ENCODE data around the gene SLC24A1.

Gene SLC24A1

DNA sequence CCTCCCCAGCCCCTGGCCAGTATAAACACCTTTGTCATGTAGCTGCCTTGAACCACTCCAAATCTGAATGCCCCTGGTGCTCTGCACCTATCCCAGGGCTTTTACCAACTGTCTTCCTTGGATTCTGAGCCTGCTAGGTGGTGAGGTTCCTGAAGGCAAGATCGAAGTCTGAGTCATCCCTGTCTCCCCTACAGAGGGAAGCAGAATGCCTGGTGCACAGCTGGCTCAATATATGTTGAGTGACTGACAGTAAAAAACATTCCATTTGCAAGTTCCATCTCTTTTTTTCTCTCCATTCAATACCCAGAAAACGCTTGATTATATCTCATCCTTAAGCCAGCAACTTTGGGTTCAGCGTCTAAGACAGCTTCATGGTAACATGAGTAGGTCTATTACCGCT lies 24.7 kb downstream of the SLC24A1 start:
- H4K20me1 ChIP-seq, result no peaks in the 10 kb centered on the region
- H3K27me3 ChIP-seq, result no peaks in the 10 kb centered on the region
- H3K27ac ChIP-seq, result no peak overlapping the region
- TF ChIP-seq Cebpa-rat (IDR thresholded peaks at IDR 0.05), result no peak
- H3K9me3 ChIP-seq, result no peaks in the 10 kb centered on the region
- H3K4me2 ChIP-seq, result no peak overlapping the region
- no peak overlapping the region for H3K4me3 ChIP-seq
- no peak overlapping the region for H3K9ac ChIP-seq
- H3K36me3 ChIP-seq, result no peaks in the 10 kb centered on the region
- no peaks in the 10 kb centered on the region for H3K4me1 ChIP-seq

- H3K27ac ChIP-seq, result no peak overlapping the region
- H3K4me2 ChIP-seq, result no peak overlapping the region
- no peaks in the 10 kb centered on the region for H3K27me3 ChIP-seq
- H3K36me3 ChIP-seq, result peaks cover 17% of the 10 kb centered on the region
- H3K4me1 ChIP-seq, result no peaks in the 10 kb centered on the region
- H3K4me3 ChIP-seq, result no peak overlapping the region
- TF ChIP-seq Cebpa-rat (IDR thresholded peaks at IDR 0.05), result no peak
- H4K20me1 ChIP-seq, result no peaks in the 10 kb centered on the region
- no peaks in the 10 kb centered on the region for H3K9me3 ChIP-seq
- no peak overlapping the region for H3K9ac ChIP-seq
Observed at GRCh38 chr15:65650312-65651041, 28.7 kb downstream of the SLC24A1 start.

- TF ChIP-seq Cebpa-rat (IDR thresholded peaks at IDR 0.05), result no peak
- Histone ChIP-seq H3K4me2 (no peak overlapping the region), H3K9me3 (no peaks in the 10 kb centered on the region), H3K9ac (no peak overlapping the region), H3K4me1 (no peaks in the 10 kb centered on the region), H3K4me3 (no peak overlapping the region), H4K20me1 (no peaks in the 10 kb centered on the region), H3K27ac (no peak overlapping the region), H3K27me3 (no peaks in the 10 kb centered on the region), H3K36me3 (peaks cover 22% of the 10 kb centered on the region)
Observed at GRCh38 chr15:65651042-65651322, 29.2 kb downstream of the SLC24A1 start.

- no peaks in the 10 kb centered on the region for H3K4me1 ChIP-seq
- no peak for TF ChIP-seq Cebpa-rat (IDR thresholded peaks at IDR 0.05)
- H3K4me3 ChIP-seq, result no peak overlapping the region
- H3K27me3 ChIP-seq, result no peaks in the 10 kb centered on the region
- no peak overlapping the region for H3K27ac ChIP-seq
- H4K20me1 ChIP-seq, result no peaks in the 10 kb centered on the region
- H3K9me3 ChIP-seq, result no peaks in the 10 kb centered on the region
- no peak overlapping the region for H3K4me2 ChIP-seq
- peaks cover 24% of the 10 kb centered on the region for H3K36me3 ChIP-seq
- H3K9ac ChIP-seq, result no peak overlapping the region
Observed at GRCh38 chr15:65651831-65652749, 30.4 kb downstream of the SLC24A1 start.

GRCh38 chr15:65653341-65653740 lies 31.6 kb downstream of the SLC24A1 start:
- no peaks in the 10 kb centered on the region for H4K20me1 ChIP-seq
- H3K9ac ChIP-seq, result no peak overlapping the region
- H3K27ac ChIP-seq, result no peak overlapping the region
- TF ChIP-seq Cebpa-rat (IDR thresholded peaks at IDR 0.05), result no peak
- no peaks in the 10 kb centered on the region for H3K4me1 ChIP-seq
- H3K36me3 ChIP-seq, result peaks cover 28% of the 10 kb centered on the region
- H3K9me3 ChIP-seq, result no peaks in the 10 kb centered on the region
- no peaks in the 10 kb centered on the region for H3K27me3 ChIP-seq
- H3K4me3 ChIP-seq, result no peak overlapping the region
- no peak overlapping the region for H3K4me2 ChIP-seq

DNA sequence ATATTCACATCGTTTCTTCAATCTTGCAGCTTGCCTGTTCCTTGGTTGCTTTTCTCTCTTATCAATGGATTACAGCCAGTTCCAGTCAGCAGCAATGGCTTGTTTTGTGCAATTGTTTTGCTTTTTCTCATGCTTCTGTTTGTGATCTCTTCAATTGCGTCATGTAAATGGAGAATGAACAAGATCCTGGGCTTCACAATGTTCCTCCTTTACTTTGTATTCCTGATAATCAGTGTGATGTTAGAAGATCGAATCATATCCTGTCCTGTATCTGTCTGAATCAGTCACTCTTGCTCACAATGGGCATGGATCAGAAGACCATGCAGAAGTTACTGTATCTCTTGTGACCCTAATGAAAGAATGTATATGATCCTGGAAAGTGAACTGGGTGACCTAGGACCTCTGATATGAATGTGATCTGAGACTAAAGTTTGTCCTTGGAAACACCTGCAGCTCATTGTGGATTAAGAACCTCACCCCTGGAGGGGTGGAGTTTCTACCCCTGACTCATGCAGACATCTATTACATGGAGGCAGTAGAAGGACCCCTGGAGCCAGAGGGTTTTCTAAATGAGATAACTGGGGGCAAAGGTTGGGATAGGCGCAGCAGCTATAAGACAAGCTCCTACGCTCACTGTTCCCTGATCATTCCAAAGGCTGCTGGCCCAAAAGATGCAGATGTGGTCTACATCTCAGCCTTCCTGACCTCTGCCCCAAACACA lies 32.2 kb downstream of the SLC24A1 start:
- Histone ChIP-seq H3K9ac (no peak overlapping the region), H3K27ac (no peak overlapping the region), H3K4me2 (no peak overlapping the region), H4K20me1 (no peaks in the 10 kb centered on the region), H3K27me3 (no peaks in the 10 kb centered on the region), H3K4me3 (no peak overlapping the region), H3K36me3 (peaks cover 28% of the 10 kb centered on the region), H3K4me1 (no peaks in the 10 kb centered on the region), H3K9me3 (no peaks in the 10 kb centered on the region)
- TF ChIP-seq Cebpa-rat (IDR thresholded peaks at IDR 0.05), result no peak

DNA sequence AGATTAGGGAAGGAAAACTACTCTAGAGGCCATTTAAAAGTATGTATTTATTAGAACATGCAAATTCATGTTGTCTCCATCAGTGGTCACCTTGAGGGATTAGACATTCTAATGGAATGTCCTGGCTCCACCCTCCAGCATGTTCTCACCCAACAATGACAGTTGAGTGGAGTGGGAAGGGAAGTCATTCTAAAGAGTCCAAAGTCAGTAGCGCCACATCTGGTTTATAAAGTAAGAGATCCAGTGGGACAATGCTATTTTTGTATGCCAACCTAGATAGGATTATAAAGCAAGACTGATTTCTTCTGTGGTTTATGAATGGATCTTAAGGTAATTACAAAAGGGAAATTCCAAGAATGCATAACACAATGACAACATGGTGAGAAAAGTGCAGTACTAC lies 33.3 kb downstream of the SLC24A1 start:
- Histone ChIP-seq H3K27me3 (no peaks in the 10 kb centered on the region), H3K4me1 (peaks cover 7% of the 10 kb centered on the region), H4K20me1 (no peaks in the 10 kb centered on the region), H3K9ac (no peak overlapping the region), H3K27ac (no peak overlapping the region), H3K9me3 (no peaks in the 10 kb centered on the region), H3K4me3 (no peak overlapping the region), H3K36me3 (peaks cover 36% of the 10 kb centered on the region), H3K4me2 (no peak overlapping the region)
- no peak for TF ChIP-seq Cebpa-rat (IDR thresholded peaks at IDR 0.05)

GRCh38 chr15:65655457-65655856 lies 33.7 kb downstream of the SLC24A1 start:
- H3K27me3 ChIP-seq, result no peaks in the 10 kb centered on the region
- peaks cover 9% of the 10 kb centered on the region for H3K4me1 ChIP-seq
- no peak overlapping the region for H3K9ac ChIP-seq
- no peaks in the 10 kb centered on the region for H4K20me1 ChIP-seq
- no peaks in the 10 kb centered on the region for H3K9me3 ChIP-seq
- no peak for TF ChIP-seq Cebpa-rat (IDR thresholded peaks at IDR 0.05)
- H3K36me3 ChIP-seq, result peaks cover 39% of the 10 kb centered on the region
- no peak overlapping the region for H3K4me3 ChIP-seq
- no peak overlapping the region for H3K4me2 ChIP-seq
- H3K27ac ChIP-seq, result no peak overlapping the region

GRCh38 chr15:65659502-65660052 lies 37.8 kb downstream of the SLC24A1 start:
- no peak overlapping the region for H3K27ac ChIP-seq
- no peak for TF ChIP-seq Cebpa-rat (IDR thresholded peaks at IDR 0.05)

More at GRCh38 chr15:65659502-65660052, 37.8 kb downstream of the SLC24A1 start:
- no peaks in the 10 kb centered on the region for H3K27me3 ChIP-seq
- H3K4me3 ChIP-seq, result no peak overlapping the region
- H3K9ac ChIP-seq, result no peak overlapping the region
- H4K20me1 ChIP-seq, result no peaks in the 10 kb centered on the region
- H3K36me3 ChIP-seq, result peaks cover 41% of the 10 kb centered on the region
- H3K4me2 ChIP-seq, result no peak overlapping the region; the same call in 1 of the 2 replicates
- H3K9me3 ChIP-seq, result no peaks in the 10 kb centered on the region
- H3K4me1 ChIP-seq, result peaks cover 25% of the 10 kb centered on the region

All from BLaER1 (cell line).